H9 (cell line): ENCODE results near the gene ARAF. TPM values are rescaled to one million over a fixed set of nuclear protein-coding genes. Genes with fewer than 3 reads are reported as not detected.

ENCODE experiments used
- DNase-seq: peaks from one replicate; pipeline ENCODE4 v3.0.0-alpha.2; 2017
- H2AFZ ChIP-seq: one replicate; pipeline ENCODE4 v1.6.1; 2013; ENCODE audit warnings: mild to moderate bottlenecking, low read length, control low read depth, moderate library complexity
- H2AK5ac ChIP-seq: 2 replicates; pipeline ENCODE4 v1.6.1; 2013; ENCODE audit warnings: low read length, control low read depth, mixed read lengths; ENCODE audit not compliant: insufficient read length
- H2BK120ac ChIP-seq: one replicate; pipeline ENCODE4 v1.6.1; 2013; ENCODE audit warnings: low read depth, mild to moderate bottlenecking, low read length, control low read depth, inconsistent platforms; ENCODE audit not compliant: poor library complexity, severe bottlenecking
- H2BK12ac ChIP-seq: 2 replicates; pipeline ENCODE4 v1.6.1; 2013; ENCODE audit warnings: low read length, control low read depth, mixed read lengths, low read depth; ENCODE audit not compliant: insufficient read length
- H2BK15ac ChIP-seq: 2 replicates; pipeline ENCODE4 v1.6.1; 2013; ENCODE audit warnings: low read depth, low read length, control low read depth
- H2BK20ac ChIP-seq: one replicate; pipeline ENCODE4 v1.6.1; 2013; ENCODE audit warnings: low read depth, mild to moderate bottlenecking, low read length, control low read depth, inconsistent platforms; ENCODE audit not compliant: poor library complexity, severe bottlenecking
- H2BK5ac ChIP-seq: 2 replicates; pipeline ENCODE4 v1.6.1; 2013; ENCODE audit warnings: low read length, control low read depth, mixed read lengths; ENCODE audit not compliant: insufficient read length
- H3K14ac ChIP-seq: 2 replicates; pipeline ENCODE4 v1.6.1; 2013; ENCODE audit warnings: low read length, control low read depth; ENCODE audit not compliant: insufficient read depth
- H3K18ac ChIP-seq: 2 replicates; pipeline ENCODE4 v1.6.1; 2013; ENCODE audit warnings: low read depth, mild to moderate bottlenecking, mixed read lengths, low read length, control low read depth; ENCODE audit not compliant: insufficient read length
- H3K23ac ChIP-seq: 2 replicates; pipeline ENCODE4 v1.6.1; 2013; ENCODE audit warnings: low read length, control low read depth, mixed read lengths, low read depth; ENCODE audit not compliant: insufficient read length
- H3K23me2 ChIP-seq: 2 replicates; pipeline ENCODE4 v1.6.1; 2013; ENCODE audit warnings: low read depth, mild to moderate bottlenecking, mixed read lengths, low read length, control low read depth; ENCODE audit not compliant: insufficient read length, poor library complexity, severe bottlenecking
- H3K27ac ChIP-seq: 2 replicates; pipeline ENCODE4 v1.5.1; 2013; ENCODE audit warnings: low read length, control low read depth, mixed read lengths, low read depth; ENCODE audit not compliant: insufficient read length
- H3K27me3 ChIP-seq: 2 replicates; pipeline ENCODE4 v1.6.1; 2013; ENCODE audit warnings: low read length, control low read depth, inconsistent platforms; ENCODE audit not compliant: insufficient read depth
- H3K4ac ChIP-seq: 2 replicates; pipeline ENCODE4 v1.6.1; 2013; ENCODE audit warnings: low read depth, mild to moderate bottlenecking, control low read depth, inconsistent platforms, low read length, moderate library complexity
- H3K4me1 ChIP-seq: 2 replicates; pipeline ENCODE4 v1.6.1; 2013; ENCODE audit warnings: low read length, control low read depth, inconsistent platforms; ENCODE audit not compliant: insufficient read depth
- H3K4me2 ChIP-seq: 2 replicates; pipeline ENCODE4 v1.6.1; 2013; ENCODE audit warnings: low read length, control low read depth, mixed read lengths; ENCODE audit not compliant: insufficient read length, insufficient read depth
- H3K56ac ChIP-seq: 2 replicates; pipeline ENCODE4 v1.6.1; 2013; ENCODE audit warnings: low read depth, mild to moderate bottlenecking, mixed read lengths, low read length, control low read depth; ENCODE audit not compliant: insufficient read length
- H3K79me1 ChIP-seq: 2 replicates; pipeline ENCODE4 v1.6.1; 2013; ENCODE audit warnings: low read depth, mild to moderate bottlenecking, moderate library complexity, low read length, control low read depth, inconsistent platforms; ENCODE audit not compliant: insufficient read depth, poor library complexity, severe bottlenecking
- H3K79me2 ChIP-seq: 2 replicates; pipeline ENCODE4 v1.6.1; 2013; ENCODE audit warnings: low read length, control low read depth, inconsistent platforms; ENCODE audit not compliant: insufficient read depth
- H3K9ac ChIP-seq: 2 replicates; pipeline ENCODE4 v1.6.1; 2013; ENCODE audit warnings: low read length, control low read depth, mixed read lengths; ENCODE audit not compliant: insufficient read length; ENCODE audit errors: extremely low read depth
- H3K9me3 ChIP-seq: one replicate; pipeline ENCODE4 v1.6.1; 2013; ENCODE audit warnings: low read depth, low read length, inconsistent platforms; ENCODE audit not compliant: control insufficient read depth
- H3T11ph ChIP-seq: one replicate; pipeline ENCODE4 v1.6.1; 2013; ENCODE audit warnings: mild to moderate bottlenecking, low read length, control low read depth, inconsistent platforms
- H4K20me1 ChIP-seq: one replicate; pipeline ENCODE4 v1.6.1; 2013; ENCODE audit not compliant: control insufficient read depth, insufficient read length, insufficient read depth
- H4K5ac ChIP-seq: 2 replicates; pipeline ENCODE4 v1.6.1; 2013; ENCODE audit warnings: low read depth, mild to moderate bottlenecking, mixed read lengths, low read length, control low read depth; ENCODE audit not compliant: insufficient read length
- H4K8ac ChIP-seq: replicated peaks from 2 replicates; pipeline ENCODE4 v1.6.1; 2013; ENCODE audit warnings: low read length, control low read depth, mixed read lengths, low read depth; ENCODE audit not compliant: insufficient read length
- H4K91ac ChIP-seq: 2 replicates; pipeline ENCODE4 v1.6.1; 2013; ENCODE audit warnings: low read depth, mild to moderate bottlenecking, moderate library complexity, mixed read lengths, low read length, control low read depth; ENCODE audit not compliant: insufficient read length
- H3K27ac Mint-ChIP-seq, 3 experiments: 2 replicates in 2 of 3; 3 replicates in 1 of 3; pipeline ENCODE4 v1.8.0; 2020 to 2021; ENCODE audit warnings: mixed read lengths in 3 of 3, mild to moderate bottlenecking in 1 of 3, moderate library complexity in 1 of 3
- H3K27me3 Mint-ChIP-seq: 2 replicates; pipeline ENCODE4 v1.8.0; 2021; ENCODE audit warnings: low read depth, mild to moderate bottlenecking, moderate library complexity, mixed read lengths
- H3K36me3 Mint-ChIP-seq, 3 experiments: 2 replicates in 2 of 3; 3 replicates in 1 of 3; pipeline ENCODE4 v1.8.0; 2020 to 2021; ENCODE audit warnings: low read depth in 3 of 3, mixed read lengths in 3 of 3; ENCODE audit not compliant: insufficient read depth in 1 of 3
- H3K4me1 Mint-ChIP-seq, 2 experiments: 2 replicates each; pipeline ENCODE4 v1.8.0; 2020; ENCODE audit warnings: mixed read lengths in 2 of 2
- H3K4me3 Mint-ChIP-seq, 2 experiments: 2 replicates in 1 of 2; 3 replicates in 1 of 2; pipeline ENCODE4 v1.8.0; 2020 to 2021; ENCODE audit warnings: mild to moderate bottlenecking in 2 of 2, mixed read lengths in 2 of 2, moderate library complexity in 1 of 2
- H3K9me3 Mint-ChIP-seq, 2 experiments: 2 replicates in 1 of 2; 3 replicates in 1 of 2; pipeline ENCODE4 v1.8.0; 2020; ENCODE audit warnings: mild to moderate bottlenecking in 2 of 2, mixed read lengths in 2 of 2, moderate library complexity in 1 of 2
- WGBS: extraction: QIAGEN DNeasy Blood & Tissue Kit; methylation state at CpG from one replicate; pipeline ENCODE4 v1.1.7; 2013; ENCODE audit warnings: missing lambda C conversion rate, low lambda C conversion rate, mixed read lengths; ENCODE audit not compliant: insufficient read length; ENCODE audit errors: extremely low coverage; 5-methylcytosine and 5-hydroxymethylcytosine counted together
- total RNA-seq: library from RNA; stranded (reverse); gene quantifications from 2 replicates; pipeline ENCODE4 v1.2.1, GENCODE V29; 2021
- TF ChIP-seq, protein P1 (sequence below): fragments of 200-600 bp; sonication (generic); conservative IDR thresholded peaks from 3 replicates; pipeline ENCODE4 v1.8.0; 2021; ENCODE audit warnings: antibody characterized with exemption, mild to moderate bottlenecking

The ARAF gene
- total RNA-seq, 1 experiment from 2014 or later = 48.1 TPM

DNA sequence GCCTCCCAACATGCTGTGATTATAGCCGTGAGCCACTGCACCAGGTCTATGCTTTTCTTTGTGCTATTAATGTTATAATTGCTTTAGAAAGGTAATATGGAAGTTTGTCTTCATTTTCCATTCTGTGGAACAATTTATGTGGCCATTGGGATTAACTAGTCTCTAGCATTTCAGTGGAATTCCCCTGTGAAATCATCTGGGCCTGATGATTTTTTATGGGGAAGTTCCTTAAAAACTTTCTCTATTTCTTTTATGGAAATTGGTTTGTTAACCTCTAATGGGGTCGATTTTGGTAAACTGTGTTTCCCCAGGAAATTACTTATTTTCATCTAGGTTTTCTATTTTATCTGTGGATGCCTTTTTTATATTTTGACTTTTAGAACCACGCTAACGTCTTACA, 32.5 kb downstream of the ARAF start:
- peaks cover 4 to 8% (median 7%) of the 10 kb centered on the region in 3 experiments; a peak in 5 of 7 replicates for H3K36me3 Mint-ChIP-seq
- H2AK5ac ChIP-seq = no peak overlapping the region
- no peak overlapping the region for H3K27ac Mint-ChIP-seq
- no peak overlapping the region for H3K18ac ChIP-seq
- no peak overlapping the region for H2BK5ac ChIP-seq
- no peaks in the 10 kb centered on the region; a peak in 1 of 4 replicates for H3K4me1 Mint-ChIP-seq
- WGBS = no CpG with 5 or more reads among the region's 4 CpGs
- no peak overlapping the region for H2BK120ac ChIP-seq
- H3K27ac ChIP-seq = no peak overlapping the region
- no peak overlapping the region for H3K9ac ChIP-seq
- H3K4me3 Mint-ChIP-seq = no peak overlapping the region
- no peaks in the 10 kb centered on the region for H4K20me1 ChIP-seq
- no peak overlapping the region for H2BK15ac ChIP-seq
- H3K9me3 Mint-ChIP-seq = peaks cover 53 to 69% of the 10 kb centered on the region in 2 experiments
- no peaks in the 10 kb centered on the region for H3K79me2 ChIP-seq
- TF ChIP-seq, protein P1, sequence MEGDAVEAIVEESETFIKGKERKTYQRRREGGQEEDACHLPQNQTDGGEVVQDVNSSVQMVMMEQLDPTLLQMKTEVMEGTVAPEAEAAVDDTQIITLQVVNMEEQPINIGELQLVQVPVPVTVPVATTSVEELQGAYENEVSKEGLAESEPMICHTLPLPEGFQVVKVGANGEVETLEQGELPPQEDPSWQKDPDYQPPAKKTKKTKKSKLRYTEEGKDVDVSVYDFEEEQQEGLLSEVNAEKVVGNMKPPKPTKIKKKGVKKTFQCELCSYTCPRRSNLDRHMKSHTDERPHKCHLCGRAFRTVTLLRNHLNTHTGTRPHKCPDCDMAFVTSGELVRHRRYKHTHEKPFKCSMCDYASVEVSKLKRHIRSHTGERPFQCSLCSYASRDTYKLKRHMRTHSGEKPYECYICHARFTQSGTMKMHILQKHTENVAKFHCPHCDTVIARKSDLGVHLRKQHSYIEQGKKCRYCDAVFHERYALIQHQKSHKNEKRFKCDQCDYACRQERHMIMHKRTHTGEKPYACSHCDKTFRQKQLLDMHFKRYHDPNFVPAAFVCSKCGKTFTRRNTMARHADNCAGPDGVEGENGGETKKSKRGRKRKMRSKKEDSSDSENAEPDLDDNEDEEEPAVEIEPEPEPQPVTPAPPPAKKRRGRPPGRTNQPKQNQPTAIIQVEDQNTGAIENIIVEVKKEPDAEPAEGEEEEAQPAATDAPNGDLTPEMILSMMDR = no peak
- H3K4me2 ChIP-seq = no peak overlapping the region
- no peaks in the 10 kb centered on the region for H3K4me1 ChIP-seq
- no peak overlapping the region for H2BK20ac ChIP-seq
- no peaks in the 10 kb centered on the region for H3K23me2 ChIP-seq
- no peak for DNase-seq
- no peak overlapping the region for H3K14ac ChIP-seq
- H3K9me3 ChIP-seq = peaks cover 26% of the 10 kb centered on the region
- H3K23ac ChIP-seq = no peak overlapping the region
- H3K56ac ChIP-seq = no peak overlapping the region
- no peak overlapping the region for H3T11ph ChIP-seq
- H2BK12ac ChIP-seq = no peak overlapping the region
- no peaks in the 10 kb centered on the region for H3K27me3 Mint-ChIP-seq
- no peak overlapping the region for H4K8ac ChIP-seq
- no peak overlapping the region for H2AFZ ChIP-seq
- H4K91ac ChIP-seq = no peak overlapping the region
- no peak overlapping the region for H4K5ac ChIP-seq
- H3K4ac ChIP-seq = no peak overlapping the region
- H3K27me3 ChIP-seq = no peaks in the 10 kb centered on the region
- H3K79me1 ChIP-seq = no peaks in the 10 kb centered on the region
